HUES64 (cell line): ENCODE measurements around the gene WDFY2.

Experiments
- H3K27ac ChIP-seq: 2 replicates; pipeline ENCODE4 v1.7.0; 2013; ENCODE audit warnings: low read depth, low read length, inconsistent platforms
- H3K27me3 ChIP-seq: 2 replicates; pipeline ENCODE4 v1.6.1; 2013; ENCODE audit warnings: mild to moderate bottlenecking, low read length; ENCODE audit not compliant: insufficient read depth
- H3K36me3 ChIP-seq: 2 replicates; pipeline ENCODE4 v1.6.1; 2013; ENCODE audit warnings: mild to moderate bottlenecking, low read length; ENCODE audit not compliant: insufficient read depth
- H3K4me1 ChIP-seq: 2 replicates; pipeline ENCODE4 v1.6.1; 2013; ENCODE audit warnings: mild to moderate bottlenecking, low read length, moderate library complexity; ENCODE audit not compliant: insufficient read depth
- H3K4me3 ChIP-seq: 2 replicates; pipeline ENCODE4 v1.5.1; 2013; ENCODE audit warnings: mild to moderate bottlenecking, low read length, moderate library complexity
- H3K9ac ChIP-seq: 2 replicates; pipeline ENCODE4 v1.6.1; 2013; ENCODE audit warnings: mild to moderate bottlenecking, low read depth, low read length
- H3K9me3 ChIP-seq: 2 replicates; pipeline ENCODE4 v1.6.1; 2013; ENCODE audit warnings: low read depth, low read length; ENCODE audit not compliant: insufficient read depth
- WGBS: fragments of 150-250, 120-280 bp; methylation state at CpG from one replicate; pipeline ENCODE4 v1.1.7; 2013; ENCODE audit warnings: missing lambda C conversion rate; 5-methylcytosine and 5-hydroxymethylcytosine counted together

The WDFY2 gene

DNA sequence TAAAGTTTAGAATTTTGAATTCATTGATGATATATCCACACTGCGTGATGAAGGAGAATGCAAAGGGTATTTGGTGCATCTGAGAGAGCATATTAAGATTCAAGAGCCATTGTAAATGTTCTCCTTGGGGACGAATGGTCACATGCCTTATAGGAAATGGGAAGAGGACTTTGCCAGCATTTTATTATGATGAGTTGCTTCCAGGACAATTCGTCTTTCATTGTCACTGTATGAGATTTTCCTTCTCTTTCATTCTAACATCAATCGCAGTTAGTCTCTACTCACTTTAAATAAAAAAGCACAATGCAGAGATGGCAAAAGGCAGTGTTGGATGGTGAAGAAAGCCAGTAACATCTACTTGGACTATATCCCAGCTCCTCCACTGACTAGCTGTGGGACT, 21.4 kb downstream of the WDFY2 start:
- Histone ChIP-seq H3K36me3 (no peaks in the 10 kb centered on the region), H3K27me3 (no peaks in the 10 kb centered on the region), H3K4me3 (no peak overlapping the region), H3K4me1 (peaks cover 6% of the 10 kb centered on the region), H3K27ac (no peak overlapping the region), H3K9me3 (peaks cover 7% of the 10 kb centered on the region; the same call in 1 of the 2 replicates), H3K9ac (no peak overlapping the region)
- WGBS, result 91% methylated on average over 2 of the region's 4 CpGs

DNA sequence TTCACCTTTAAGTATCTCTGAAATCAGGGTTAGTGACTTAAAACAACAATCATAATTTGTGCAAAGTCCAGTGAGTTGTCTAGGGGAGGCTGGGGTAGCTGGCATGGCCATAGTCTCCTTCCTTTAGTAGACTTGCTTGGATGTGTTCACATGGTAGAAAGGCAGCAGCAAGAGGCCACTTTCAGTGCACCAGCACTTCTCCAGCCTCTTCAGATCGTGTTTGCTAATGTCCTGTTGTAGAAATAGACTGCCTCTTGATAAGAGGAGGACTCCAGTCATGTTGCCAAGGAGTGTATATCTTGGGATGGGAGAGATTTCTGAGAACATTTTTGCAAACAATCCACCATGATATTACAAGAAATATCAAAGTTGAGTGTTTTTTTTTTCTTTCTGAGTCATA, 22.9 kb downstream of the WDFY2 start:
- H3K4me1 ChIP-seq, result peaks cover 10% of the 10 kb centered on the region
- H3K9ac ChIP-seq, result no peak overlapping the region
- no peaks in the 10 kb centered on the region for H3K36me3 ChIP-seq
- WGBS, result 94% methylated on average over 1 of the region's 1 CpG
- H3K27ac ChIP-seq, result no peak overlapping the region
- H3K9me3 ChIP-seq, result peaks cover 7% of the 10 kb centered on the region; the same call in 1 of the 2 replicates
- H3K27me3 ChIP-seq, result no peaks in the 10 kb centered on the region
- no peak overlapping the region for H3K4me3 ChIP-seq

DNA sequence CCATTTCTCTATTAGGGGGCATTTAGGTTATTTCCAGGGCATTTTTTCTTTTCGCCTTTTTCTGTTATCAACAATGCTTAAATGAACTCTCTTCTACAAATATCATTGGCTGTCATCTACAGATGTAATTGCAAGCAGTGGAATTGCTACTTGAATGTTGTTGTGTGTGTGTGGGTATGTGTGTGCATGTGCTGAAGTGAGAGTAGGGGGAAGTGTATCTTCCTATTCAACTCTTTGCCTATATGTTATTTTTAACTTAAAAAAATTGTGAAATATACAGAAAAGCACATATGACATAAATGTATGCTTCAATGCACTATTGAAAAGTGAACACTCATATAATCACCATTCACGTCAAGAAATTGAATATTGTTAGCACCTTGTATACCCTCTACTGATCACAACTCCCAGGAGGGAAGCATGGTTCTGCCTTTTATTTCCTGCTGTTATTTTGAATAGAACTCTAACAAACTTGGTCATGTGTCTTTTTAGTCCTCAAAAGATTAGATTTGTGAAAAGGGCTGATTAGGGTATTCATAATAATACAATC, 24.7 kb downstream of the WDFY2 start:
- Histone ChIP-seq H3K4me3 (no peak overlapping the region), H3K36me3 (no peaks in the 10 kb centered on the region), H3K9me3 (peaks cover 7% of the 10 kb centered on the region; the same call in 1 of the 2 replicates), H3K4me1 (peaks cover 13% of the 10 kb centered on the region), H3K9ac (no peak overlapping the region), H3K27me3 (no peaks in the 10 kb centered on the region), H3K27ac (no peak overlapping the region)
- 94% methylated on average over 1 of the region's 2 CpGs for WGBS

DNA sequence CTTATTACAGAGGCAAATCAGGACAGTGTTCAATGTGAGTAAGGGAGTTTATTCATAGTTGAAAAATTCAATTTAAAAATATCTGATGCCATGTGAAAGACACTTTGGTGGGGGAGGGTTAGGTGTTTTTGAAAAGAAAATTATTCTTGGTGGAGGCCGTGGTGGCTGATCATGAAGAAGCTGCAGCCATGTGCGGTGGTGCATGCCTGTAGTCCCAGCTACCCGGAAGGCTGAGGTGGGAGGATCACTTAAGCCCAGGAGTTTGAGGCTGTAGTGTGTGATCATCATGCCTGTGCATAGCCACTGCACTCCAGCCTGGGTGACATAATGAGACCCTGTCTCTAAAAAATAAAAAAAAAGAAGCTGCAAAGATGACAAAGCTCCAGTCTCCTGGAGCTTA, 28.6 kb downstream of the WDFY2 start:
- Histone ChIP-seq H3K4me3 (no peak overlapping the region), H3K9ac (no peak overlapping the region), H3K27ac (no peak overlapping the region), H3K9me3 (peaks cover under 1% of the 10 kb centered on the region; the same call in 1 of the 2 replicates), H3K4me1 (peaks cover 28% of the 10 kb centered on the region), H3K36me3 (no peaks in the 10 kb centered on the region), H3K27me3 (no peaks in the 10 kb centered on the region)
- WGBS, result 89% methylated on average over 3 of the region's 3 CpGs

DNA sequence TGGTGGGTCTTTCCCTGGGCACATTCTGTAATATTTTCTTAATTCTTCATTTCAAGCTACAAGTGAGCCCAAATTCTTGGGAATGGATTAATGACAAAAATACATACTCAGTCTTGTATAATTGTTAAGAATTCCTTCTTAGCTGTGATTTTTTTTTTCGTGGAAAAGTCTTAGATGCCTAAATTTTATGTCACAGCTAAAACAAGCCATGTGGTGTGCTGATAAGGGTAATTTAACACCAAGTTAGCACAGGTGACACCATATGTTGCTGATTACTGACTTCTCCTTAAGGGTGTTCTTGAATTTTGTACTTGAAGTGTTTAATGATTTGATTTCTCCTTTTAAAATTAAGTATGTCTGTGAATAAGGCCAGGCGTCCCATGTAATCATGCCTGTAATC, 29.3 kb downstream of the WDFY2 start:
- H3K9me3 ChIP-seq, result no peaks in the 10 kb centered on the region
- no peak overlapping the region for H3K27ac ChIP-seq

DNA sequence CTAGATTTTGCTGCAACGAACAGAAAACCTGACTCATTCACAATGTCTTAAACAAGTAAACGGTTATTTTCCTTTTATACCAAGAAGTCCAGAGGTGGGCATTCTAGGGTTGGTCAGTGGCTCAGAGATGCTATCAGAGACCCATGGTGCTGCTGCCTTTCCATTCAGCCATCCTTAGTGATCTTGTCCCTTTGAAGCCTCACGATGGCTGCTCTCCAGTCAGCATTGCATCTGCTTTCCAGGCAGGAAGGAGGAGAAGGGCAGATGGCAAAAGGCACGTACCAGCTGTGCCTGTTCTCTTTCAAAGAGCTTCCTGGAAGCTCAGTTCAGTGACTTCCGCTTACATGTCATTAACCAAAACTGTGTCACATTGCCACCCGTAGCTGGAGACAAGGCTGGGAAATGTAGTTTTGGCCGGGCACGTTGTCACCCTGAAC, 30.1 kb downstream of the WDFY2 start:
- Histone ChIP-seq H3K27ac (no peak overlapping the region), H3K27me3 (no peaks in the 10 kb centered on the region)
- WGBS, result 87% methylated on average over 8 of the region's 8 CpGs

More for the DNA sequence above, 29.3 kb downstream of the WDFY2 start:
- Histone ChIP-seq H3K27me3 (no peaks in the 10 kb centered on the region), H3K4me1 (peaks cover 35% of the 10 kb centered on the region), H3K4me3 (no peak overlapping the region), H3K36me3 (no peaks in the 10 kb centered on the region), H3K9ac (no peak overlapping the region)
- WGBS, result 89% methylated on average over 2 of the region's 2 CpGs

DNA sequence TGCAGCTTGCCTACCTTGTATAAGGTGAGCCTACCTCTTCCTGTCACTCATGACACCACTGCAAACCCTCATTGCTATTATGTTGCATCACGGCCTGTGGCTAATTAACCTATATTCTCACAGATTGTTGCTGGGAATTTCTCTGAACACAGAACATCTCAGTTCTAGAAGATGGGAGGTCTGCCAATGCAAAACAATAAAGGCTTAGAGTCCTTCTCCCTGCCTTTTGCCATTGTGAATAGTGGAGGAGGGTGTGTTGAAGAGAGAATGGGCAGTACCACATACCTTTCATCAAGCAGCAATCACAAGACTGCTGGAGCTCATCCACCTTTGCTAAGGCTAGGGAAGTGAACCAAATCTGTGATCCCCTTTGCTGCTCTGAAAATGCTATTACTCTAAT, 34.4 kb downstream of the WDFY2 start:
- H3K36me3 ChIP-seq, result no peaks in the 10 kb centered on the region
- no peak overlapping the region for H3K9ac ChIP-seq
- no peaks in the 10 kb centered on the region for H3K9me3 ChIP-seq
- 96% methylated on average over 1 of the region's 1 CpG for WGBS
- H3K4me3 ChIP-seq, result no peak overlapping the region
- no peak overlapping the region for H3K27ac ChIP-seq
- no peaks in the 10 kb centered on the region for H3K27me3 ChIP-seq
- H3K4me1 ChIP-seq, result peaks cover 44% of the 10 kb centered on the region

More for the DNA sequence above, 30.1 kb downstream of the WDFY2 start:
- no peaks in the 10 kb centered on the region for H3K9me3 ChIP-seq
- no peak overlapping the region for H3K4me3 ChIP-seq
- no peaks in the 10 kb centered on the region for H3K36me3 ChIP-seq
- peaks cover 31% of the 10 kb centered on the region for H3K4me1 ChIP-seq
- no peak overlapping the region for H3K9ac ChIP-seq

DNA sequence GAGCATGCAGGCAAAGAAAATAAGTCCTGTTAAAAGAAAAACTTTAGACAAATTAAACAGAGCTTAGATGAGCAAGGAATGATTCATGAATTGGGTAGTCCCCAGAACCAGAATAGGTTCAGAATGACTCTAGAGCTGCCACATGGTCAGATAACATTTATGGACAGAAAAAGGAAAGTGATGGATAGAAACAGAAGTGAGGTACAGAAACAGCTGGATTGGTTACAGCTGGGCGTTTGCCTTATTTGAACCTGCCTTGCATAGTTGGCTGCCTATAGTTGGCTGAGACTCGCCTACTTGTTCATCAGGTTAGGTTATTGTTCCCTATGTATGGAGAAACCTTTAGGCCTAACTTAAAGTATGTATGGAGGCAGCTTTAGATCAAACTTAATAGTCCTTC, 35.4 kb downstream of the WDFY2 start:
- H3K36me3 ChIP-seq, result no peaks in the 10 kb centered on the region
- peaks cover 50% of the 10 kb centered on the region for H3K4me1 ChIP-seq
- H3K27ac ChIP-seq, result no peak overlapping the region
- WGBS, result 92% methylated on average over 2 of the region's 2 CpGs
- H3K27me3 ChIP-seq, result no peaks in the 10 kb centered on the region
- H3K9ac ChIP-seq, result no peak overlapping the region
- no peak overlapping the region for H3K4me3 ChIP-seq
- H3K9me3 ChIP-seq, result no peaks in the 10 kb centered on the region

DNA sequence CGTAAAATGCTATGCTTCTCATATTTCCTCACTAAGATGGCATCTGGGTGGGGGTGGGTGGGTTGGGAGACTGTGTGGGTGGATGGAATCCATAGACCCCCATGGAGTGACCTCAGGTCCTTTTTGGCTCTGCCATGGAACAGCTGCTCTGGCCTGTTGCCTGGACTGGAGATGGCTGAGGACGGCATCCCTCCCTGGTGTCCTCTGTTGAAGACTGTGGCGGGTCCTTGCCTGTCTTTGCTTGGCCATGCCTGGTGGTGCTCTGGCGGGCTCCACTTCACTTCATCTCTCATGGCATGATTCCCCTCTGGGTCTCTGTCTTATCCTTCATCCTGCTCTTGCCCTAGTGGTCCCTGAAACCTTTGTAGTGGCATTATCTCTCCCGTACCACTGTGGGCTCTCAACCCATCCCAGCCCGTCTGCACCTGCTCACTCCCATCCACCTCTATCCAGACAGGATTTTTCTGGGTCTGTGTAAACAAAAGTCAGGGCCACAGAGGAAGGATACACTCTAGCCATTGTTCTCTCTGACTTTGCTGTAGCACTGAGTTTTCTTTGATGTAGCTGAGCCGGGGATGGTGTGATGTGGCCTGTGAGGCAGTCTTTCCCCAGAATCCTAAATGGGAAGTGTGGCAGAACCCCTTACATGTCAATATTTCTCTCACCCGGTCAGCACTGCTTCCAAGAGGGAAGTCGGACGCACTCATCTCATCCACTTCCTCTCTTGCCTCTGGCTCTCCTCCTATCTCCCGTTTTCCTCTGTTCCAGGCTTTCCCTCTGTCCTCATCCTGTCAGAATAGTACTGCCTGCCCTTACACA, 36.1 kb downstream of the WDFY2 start:
- Histone ChIP-seq H3K9ac (no peak overlapping the region), H3K36me3 (no peaks in the 10 kb centered on the region), H3K27ac (no peak overlapping the region), H3K27me3 (no peaks in the 10 kb centered on the region), H3K9me3 (no peaks in the 10 kb centered on the region), H3K4me1 (peaks cover 50% of the 10 kb centered on the region), H3K4me3 (no peak overlapping the region)
- WGBS, result 89% methylated on average over 10 of the region's 11 CpGs

DNA sequence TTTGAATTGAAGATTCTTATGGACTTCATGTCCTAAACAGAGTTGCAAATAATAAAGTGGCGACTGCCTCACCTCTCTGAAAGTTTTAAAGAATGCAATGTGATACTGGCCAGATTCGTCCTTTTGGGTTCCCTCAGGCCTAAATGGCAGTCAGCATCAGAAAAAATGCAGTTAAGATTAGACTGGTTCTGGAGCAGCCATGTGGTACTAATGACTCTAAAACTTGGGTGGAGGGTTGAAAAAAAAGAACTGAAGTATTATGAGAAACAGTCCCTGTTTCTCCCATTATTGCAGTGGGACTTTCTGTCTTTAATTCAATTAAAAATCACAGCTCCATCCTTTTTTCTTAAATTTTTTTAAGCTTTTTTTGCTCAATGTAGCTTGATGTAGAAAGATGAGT, 37.3 kb downstream of the WDFY2 start:
- Histone ChIP-seq H3K4me1 (peaks cover 50% of the 10 kb centered on the region), H3K27me3 (no peaks in the 10 kb centered on the region), H3K36me3 (no peaks in the 10 kb centered on the region), H3K4me3 (no peak overlapping the region), H3K9ac (no peak overlapping the region), H3K9me3 (no peaks in the 10 kb centered on the region), H3K27ac (no peak overlapping the region)
- 85% methylated on average over 2 of the region's 2 CpGs for WGBS

DNA sequence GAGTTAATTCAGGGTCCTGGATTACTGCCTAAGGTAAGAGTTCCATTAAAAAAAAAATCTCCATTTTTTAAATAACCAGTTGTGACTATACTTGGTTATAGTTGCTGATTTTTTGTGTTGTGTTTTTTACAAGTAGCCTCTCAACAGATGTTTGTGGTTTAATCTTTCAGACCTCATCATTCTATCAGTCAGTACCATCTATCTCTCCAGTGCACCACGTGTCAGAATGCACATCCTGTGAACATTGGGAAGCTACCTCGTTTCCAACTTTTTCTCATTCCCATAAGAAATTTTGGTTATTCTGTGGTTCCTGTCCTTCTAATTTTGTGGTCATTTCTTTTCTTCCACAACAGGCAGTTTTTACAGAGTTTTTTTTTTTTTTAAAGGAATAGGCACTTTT, 39.2 kb downstream of the WDFY2 start:
- Histone ChIP-seq H3K4me1 (peaks cover 32% of the 10 kb centered on the region), H3K27me3 (no peaks in the 10 kb centered on the region), H3K36me3 (no peaks in the 10 kb centered on the region), H3K9me3 (no peaks in the 10 kb centered on the region), H3K27ac (no peak overlapping the region), H3K4me3 (no peak overlapping the region), H3K9ac (no peak overlapping the region)
- 100% methylated on average over 2 of the region's 2 CpGs for WGBS
